OCI-LY7 (cell line): ENCODE data around the gene PTPRE. TPM values are rescaled to one million over a fixed set of nuclear protein-coding genes. Genes with fewer than 3 reads are reported as not detected.

ENCODE experiments used
- BruUV-seq: library from RNA; stranded (reverse); fragments of 400-500 nt; replicated peaks from 2 replicates; lab custom pipeline; 2021; lab: Mats Ljungman, UMichigan
- CTCF ChIA-PET: fragments of 300-600 bp; sonication (Branson Sonifier 250); formaldehyde crosslinking; loops from one replicate; lab custom pipeline; 2022; ENCODE audit warnings: antibody characterized with exemption; ENCODE audit not compliant: unreplicated experiment; lab: Charles Lee
- POLR2A ChIA-PET: fragments of 300-600 bp; sonication (Branson Sonifier 250); formaldehyde crosslinking; loops from one replicate; lab custom pipeline; 2022; ENCODE audit warnings: antibody characterized with exemption; lab: Charles Lee
- DNase-seq: peaks from one replicate; pipeline ENCODE4 v3.0.0-alpha.2; 2015; ENCODE audit warnings: low spot score
- H2AFZ ChIP-seq: fragments of 200-600 bp; sonication (generic), shearing (Covaris generic); 2 replicates; pipeline ENCODE4 v1.6.1; 2014; ENCODE audit warnings: mild to moderate bottlenecking, antibody characterized with exemption, low read length, moderate library complexity
- H3K27ac ChIP-seq: fragments of 200-600 bp; sonication (generic); 2 replicates; pipeline ENCODE4 v1.5.1; 2014; ENCODE audit warnings: mixed run types, low read depth, mild to moderate bottlenecking, moderate library complexity, low read length, inconsistent platforms; ENCODE audit not compliant: poor library complexity, severe bottlenecking
- H3K36me3 ChIP-seq: fragments of 200-600 bp; sonication (generic); 2 replicates; pipeline ENCODE4 v1.6.1; 2014; ENCODE audit warnings: mild to moderate bottlenecking, antibody characterized with exemption, low read length, moderate library complexity, mixed read lengths; ENCODE audit not compliant: insufficient read depth
- H3K4me1 ChIP-seq: fragments of 200-600 bp; sonication (generic); 2 replicates; pipeline ENCODE4 v1.5.1; 2014; ENCODE audit warnings: mild to moderate bottlenecking, low read length; ENCODE audit not compliant: insufficient read depth, poor library complexity, severe bottlenecking
- H3K4me2 ChIP-seq: fragments of 200-600 bp; sonication (generic); 2 replicates; pipeline ENCODE4 v1.6.1; 2014; ENCODE audit warnings: mild to moderate bottlenecking, low read length
- H3K4me3 ChIP-seq: fragments of 200-600 bp; sonication (generic); 2 replicates; pipeline ENCODE4 v1.5.1; 2014; ENCODE audit warnings: mild to moderate bottlenecking, low read depth, low read length; ENCODE audit not compliant: poor library complexity, severe bottlenecking
- H3K79me2 ChIP-seq: fragments of 200-600 bp; sonication (generic); 2 replicates; pipeline ENCODE4 v1.6.1; 2016; ENCODE audit warnings: low read depth, mild to moderate bottlenecking, low read length, moderate library complexity, mixed read lengths; ENCODE audit not compliant: insufficient read depth
- H3K9me2 ChIP-seq: fragments of 200-600 bp; sonication (generic); 2 replicates; pipeline ENCODE4 v1.6.1; 2016; ENCODE audit warnings: mild to moderate bottlenecking, low read length, mixed read lengths; ENCODE audit not compliant: insufficient read depth
- H3K9me3 ChIP-seq: fragments of 200-600 bp; sonication (generic); 2 replicates; pipeline ENCODE4 v1.6.1; 2014; ENCODE audit warnings: mild to moderate bottlenecking, mixed run types, low read length, mixed read lengths
- H4K20me1 ChIP-seq: fragments of 200-600 bp; sonication (generic); 2 replicates; pipeline ENCODE4 v1.6.1; 2014; ENCODE audit warnings: mild to moderate bottlenecking, antibody characterized with exemption, low read length, moderate library complexity, mixed read lengths; ENCODE audit not compliant: insufficient read depth
- CTCF ChIP-seq: fragments of 200-600 bp; sonication (generic); conservative IDR thresholded peaks from 2 replicates; pipeline ENCODE4 v1.5.1; 2014; ENCODE audit warnings: mild to moderate bottlenecking, antibody characterized with exemption, low read length, moderate library complexity, mixed read lengths
- EZH2phosphoT487 ChIP-seq: fragments of 200-600 bp; sonication (generic); IDR thresholded peaks from 2 replicates; pipeline ENCODE4 v1.6.1; 2018; ENCODE audit warnings: low read depth, borderline replicate concordance, mild to moderate bottlenecking, mixed run types, antibody characterized with exemption, low read length, moderate library complexity, mixed read lengths
- intact Hi-C: fragments of 100-400 bp; cut with micrococcal nuclease; formaldehyde crosslinking; loops from one replicate; pipeline ENCODE4 v1.10.0; 2022; ENCODE audit not compliant: unreplicated experiment
- total RNA-seq, 2 experiments: library from RNA; depleted of rRNA in 1 of 2; stranded (reverse); fragments of >200 nt in 1 of 2; shearing (Covaris generic) in 1 of 2; gene quantifications; 2 replicates each; pipeline ENCODE4 v1.2.3, GENCODE V29; 2014 to 2022

PTPRE gene
- total RNA-seq, 2 experiments from 2014 or later, result 6.8 to 8.3 TPM

- ChIA-PET POLR2A (no interaction called here), CTCF (no interaction called here)
- no peak overlapping the region for H3K4me2 ChIP-seq
- H3K4me3 ChIP-seq, result no peak overlapping the region
- H3K79me2 ChIP-seq, result no peaks in the 10 kb centered on the region
- TF ChIP-seq EZH2phosphoT487, result no peak
- TF ChIP-seq CTCF, result no peak
- no peaks in the 10 kb centered on the region for H3K36me3 ChIP-seq
- no peaks in the 10 kb centered on the region for H3K4me1 ChIP-seq
- H4K20me1 ChIP-seq, result no peaks in the 10 kb centered on the region
- H3K9me3 ChIP-seq, result no peaks in the 10 kb centered on the region
- H2AFZ ChIP-seq, result no peak overlapping the region
- no peaks in the 10 kb centered on the region for H3K9me2 ChIP-seq
- intact Hi-C loops, result no loop called here
- H3K27ac ChIP-seq, result no peak overlapping the region
- no peak for DNase-seq
- BruUV-seq, result no TSS peak
These were observed 64.4 kb downstream of the PTPRE start for GRCh38 chr10:127971101-127971946.

- no peak for DNase-seq
- Histone ChIP-seq H3K79me2 (no peaks in the 10 kb centered on the region), H4K20me1 (no peaks in the 10 kb centered on the region), H3K27ac (no peak overlapping the region), H3K4me1 (no peaks in the 10 kb centered on the region), H3K36me3 (no peaks in the 10 kb centered on the region), H3K4me2 (no peak overlapping the region), H3K9me3 (no peaks in the 10 kb centered on the region), H3K4me3 (no peak overlapping the region), H2AFZ (no peak overlapping the region), H3K9me2 (no peaks in the 10 kb centered on the region)
- POLR2A ChIA-PET, result no interaction called here
- intact Hi-C loops, result no loop called here
- no TSS peak for BruUV-seq
- TF ChIP-seq EZH2phosphoT487, result no peak
- CTCF ChIA-PET, result no interaction called here
These were observed 65.2 kb downstream of the PTPRE start for GRCh38 chr10:127971963-127972615.

GRCh38 chr10:127972751-127973357, 66.0 kb downstream of the PTPRE start:
- Histone ChIP-seq H4K20me1 (no peaks in the 10 kb centered on the region), H3K9me3 (no peaks in the 10 kb centered on the region)
- CTCF ChIA-PET, result no interaction called here

More at GRCh38 chr10:127972751-127973357, 66.0 kb downstream of the PTPRE start:
- no TSS peak for BruUV-seq
- Histone ChIP-seq H3K4me1 (no peaks in the 10 kb centered on the region), H2AFZ (no peak overlapping the region), H3K27ac (no peak overlapping the region), H3K36me3 (no peaks in the 10 kb centered on the region), H3K79me2 (no peaks in the 10 kb centered on the region), H3K4me2 (no peak overlapping the region), H3K9me2 (no peaks in the 10 kb centered on the region), H3K4me3 (no peak overlapping the region)
- DNase-seq, result no peak
- TF ChIP-seq CTCF (no peak), EZH2phosphoT487 (no peak)
- POLR2A ChIA-PET, result interaction anchor here (1.3 kb wide), 1 partner anchor 11 kb away, joined by 3 read pairs; no protein-coding TSS in a partner anchor
- intact Hi-C loops, result no loop called here
